Stimulated activated CD8-positive, alpha-beta memory T cell treated with anti-CD3 and anti-CD28 coated beads, Interleukin-4, amount 100 ng/mL, for 48 hours (primary cell): Measurements from ENCODE around the gene AK2.
A peak's percentile ranks its signal among the peaks of the same experiment; 100 is the strongest.
"Not testable (repeated sequence)": the region's sequence is repeated elsewhere in the genome, so short reads cannot be mapped to it uniquely, and the experiment has no call there.

ENCODE experiments used
- DNase-seq: peaks from one replicate; pipeline ENCODE4 v3.0.0-alpha.2; 2020

AK2 gene

DNA sequence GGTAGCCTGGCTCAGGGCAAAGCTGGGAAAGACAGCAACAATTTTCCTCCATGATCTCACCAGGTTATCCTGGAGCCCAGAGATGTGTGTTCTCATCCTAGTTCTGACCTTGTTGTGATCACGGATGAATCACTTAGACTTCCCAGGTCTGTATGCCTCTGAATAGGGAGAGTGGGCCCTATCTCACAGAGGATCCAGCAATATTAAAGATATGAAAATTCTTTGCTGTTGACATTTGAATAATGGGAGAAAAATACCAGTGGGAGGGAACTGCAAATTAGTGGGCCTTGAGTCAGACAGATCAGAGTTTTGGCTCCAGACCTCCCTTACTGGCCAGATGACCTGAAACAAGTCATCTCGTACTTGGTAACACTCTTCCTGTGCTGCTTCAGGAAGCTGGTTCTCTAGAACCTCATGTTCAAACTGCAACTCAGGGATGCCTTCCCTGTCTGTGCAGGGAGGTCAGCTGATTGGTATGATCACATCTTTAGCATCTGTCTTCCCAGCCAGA, 39.2 kb downstream of the AK2 start:
- no peak for DNase-seq

DNA sequence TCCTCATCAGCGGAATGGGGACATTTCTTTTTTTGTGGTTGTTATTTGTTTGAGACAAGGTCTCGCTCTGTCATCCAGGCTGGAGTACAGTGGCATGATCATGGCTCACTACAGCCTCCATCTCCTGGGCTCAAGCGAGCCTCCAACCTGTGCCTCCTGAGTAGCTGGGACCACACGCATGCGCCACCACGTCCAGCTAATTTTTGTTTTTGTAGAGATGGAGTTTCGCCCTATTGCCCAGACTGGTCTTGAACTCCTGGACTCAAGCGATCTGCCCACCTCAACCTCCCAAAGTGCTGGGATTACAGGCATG, 43.4 kb downstream of the AK2 start:
- DNase-seq, result not testable (repeated sequence)

GRCh38 chr1:32992489-32993323, 44.0 kb downstream of the AK2 start:
- DNase-seq, result peak; percentile 83

GRCh38 chr1:32991819-32992488, 44.7 kb downstream of the AK2 start:
- DNase-seq, result no peak

DNA sequence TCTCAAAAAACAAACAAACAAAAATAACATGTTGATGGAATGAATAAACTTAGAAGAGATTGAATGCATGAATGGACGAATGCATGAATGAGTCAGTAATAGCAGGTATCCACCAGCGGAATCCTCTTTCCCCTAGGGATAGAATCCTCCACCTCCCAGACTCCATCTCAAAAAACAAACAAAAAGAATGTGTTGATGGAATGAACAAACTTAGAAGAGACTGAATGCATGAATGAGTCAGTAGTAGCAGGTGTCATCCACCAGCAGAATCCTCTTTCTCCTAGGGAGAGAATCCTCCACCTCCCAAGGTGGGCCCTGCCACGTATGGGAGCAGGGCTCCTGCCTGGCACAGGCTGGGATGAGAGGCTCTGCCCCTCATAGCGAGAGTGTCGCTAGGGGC, 45.3 kb downstream of the AK2 start:
- DNase-seq, result no peak

DNA sequence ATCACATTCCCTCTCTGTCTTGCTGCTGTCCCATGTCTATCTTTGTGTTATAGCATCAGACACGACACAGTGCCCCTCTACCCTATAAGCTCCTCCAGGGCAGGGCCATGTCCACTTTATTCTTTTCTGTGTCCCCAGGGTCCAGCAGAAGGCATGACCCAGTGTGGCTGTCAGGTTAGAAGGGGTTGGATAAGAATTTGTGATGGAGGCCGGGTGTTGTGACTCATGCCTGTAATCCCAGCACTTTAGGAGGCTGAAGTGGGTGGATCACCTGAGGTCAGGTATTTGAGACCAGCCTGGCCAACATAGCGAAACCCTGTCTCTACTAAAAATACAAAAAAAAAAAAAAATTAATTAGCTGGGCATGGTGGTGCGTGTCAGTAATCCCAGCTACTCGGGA, 45.8 kb downstream of the AK2 start:
- no peak for DNase-seq

DNA sequence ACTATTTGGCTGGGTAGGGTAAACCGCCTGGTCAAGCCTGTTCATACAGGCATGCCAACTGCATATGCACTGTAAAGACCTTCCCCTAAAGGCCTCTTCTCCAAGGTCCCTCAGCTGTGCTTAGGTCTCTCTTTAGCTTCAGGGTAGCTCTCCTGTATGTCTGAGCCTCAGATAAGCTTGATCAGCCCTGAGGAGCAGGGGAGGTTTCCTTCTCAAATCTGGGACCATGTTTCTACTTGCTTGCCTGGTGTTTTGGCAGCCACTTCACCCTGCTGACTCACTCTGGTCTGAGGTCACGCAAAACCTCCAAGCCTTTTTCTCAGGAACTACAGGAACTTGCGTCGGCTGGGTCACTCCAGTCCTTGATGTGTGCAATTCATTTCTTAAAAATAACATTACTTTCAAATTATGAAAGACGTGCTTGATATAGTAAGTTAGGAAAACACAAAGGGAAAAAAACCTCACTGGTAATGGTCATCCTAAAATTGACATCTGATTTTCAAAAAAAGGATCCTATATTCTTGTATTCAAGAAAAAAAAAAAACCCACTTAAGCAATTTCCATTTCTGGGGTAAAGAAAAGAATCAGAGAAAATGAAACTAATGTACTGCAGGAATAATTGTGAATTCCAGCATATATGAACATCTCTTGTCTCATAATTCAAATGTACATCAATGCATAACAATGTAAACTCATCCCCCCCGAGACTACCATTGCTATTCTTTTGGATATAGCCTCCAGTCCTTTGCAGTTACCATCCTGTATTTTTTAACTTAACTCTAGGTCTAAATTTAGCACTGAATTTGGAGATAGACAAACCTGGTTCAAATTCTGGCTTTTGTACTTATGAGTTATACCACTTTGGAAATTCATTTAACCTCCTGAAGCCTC, 47.3 kb downstream of the AK2 start:
- DNase-seq, result peak; percentile 77

- no peak for DNase-seq
These were observed 48.0 kb downstream of the AK2 start for GRCh38 chr1:32988665-32989064.

- DNase-seq, result no peak
These were observed 51.5 kb downstream of the AK2 start for GRCh38 chr1:32985226-32985625.

DNA sequence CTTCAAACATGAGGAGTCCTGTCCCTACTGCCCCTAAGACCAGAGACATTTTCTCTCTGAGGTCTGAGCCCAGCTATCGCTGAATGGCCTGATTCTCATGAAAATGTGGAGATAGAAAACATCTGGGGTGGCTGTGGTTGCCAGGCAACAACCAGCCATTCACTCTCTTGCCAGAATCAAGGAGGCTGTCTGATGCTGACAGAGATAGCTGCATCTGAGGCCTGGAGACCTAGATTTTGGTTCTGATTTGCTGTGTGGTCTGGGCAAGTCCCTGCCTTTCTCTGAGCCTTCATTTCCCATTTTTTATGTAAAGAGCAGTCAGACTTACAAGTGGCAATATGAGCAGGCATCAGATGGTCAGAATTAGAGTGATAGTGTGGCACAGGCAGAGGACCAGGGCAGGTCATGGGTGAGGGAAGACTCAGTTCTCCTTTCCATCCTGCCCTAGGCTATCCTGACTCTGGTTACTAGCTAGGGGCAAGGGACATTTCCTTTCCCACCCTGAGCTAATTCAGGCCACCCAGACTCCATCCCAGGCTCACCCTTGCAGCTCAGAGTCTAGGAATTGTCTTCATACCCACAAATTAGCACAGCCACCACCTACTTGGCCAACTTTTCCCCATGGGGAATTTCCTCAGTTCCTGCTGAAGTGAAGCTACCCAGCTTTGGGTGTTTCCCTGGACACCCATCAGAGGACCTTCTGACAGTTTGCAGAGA, 52.1 kb downstream of the AK2 start:
- peak; percentile 55 for DNase-seq

GRCh38 chr1:32984090-32984454, 52.6 kb downstream of the AK2 start:
- DNase-seq, result no peak

DNA sequence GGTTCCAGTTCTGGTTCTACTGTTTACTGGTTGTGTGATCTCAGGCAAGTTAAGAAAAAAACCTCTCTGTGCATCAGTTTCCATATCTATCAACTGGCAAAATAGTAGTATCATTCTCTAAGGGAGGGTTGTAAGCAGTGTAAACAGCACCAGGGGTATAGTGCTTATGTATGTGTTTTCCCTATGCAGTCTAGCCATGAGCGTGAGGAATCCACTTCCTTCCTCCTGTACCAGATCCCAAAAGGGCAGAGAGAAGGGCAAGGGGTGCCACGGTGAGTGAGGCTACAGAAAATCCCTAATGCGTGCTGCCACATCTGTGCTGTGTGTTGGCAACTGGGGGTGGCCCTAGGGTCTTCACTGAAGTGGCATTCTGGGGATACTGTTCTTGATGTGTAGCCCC, 53.7 kb downstream of the AK2 start:
- DNase-seq, result no peak

GRCh38 chr1:32981003-32981901, 55.4 kb downstream of the AK2 start:
- DNase-seq, result peak; percentile 77

DNA sequence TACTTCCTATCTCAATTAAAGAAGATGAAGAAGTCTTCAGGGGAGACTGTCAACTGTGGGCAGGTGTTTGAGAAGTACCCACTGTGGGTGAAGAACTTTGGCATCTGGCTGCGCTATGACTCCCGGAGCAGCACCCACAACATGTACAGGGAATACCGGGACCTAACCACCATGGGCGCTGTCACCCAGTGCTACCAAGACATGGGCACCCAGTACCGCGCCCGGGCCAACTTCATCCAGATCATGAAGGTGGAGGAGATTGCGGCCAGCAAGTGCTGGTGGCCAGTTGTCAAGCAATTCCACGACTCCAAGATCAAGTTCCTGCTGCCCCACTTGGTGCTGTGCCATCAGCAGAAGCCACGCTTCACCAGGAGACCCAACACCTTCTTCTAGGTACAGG, 56.6 kb downstream of the AK2 start:
- DNase-seq, result no peak

- DNase-seq, result no peak
These were observed 57.8 kb downstream of the AK2 start for GRCh38 chr1:32978854-32979253.

DNA sequence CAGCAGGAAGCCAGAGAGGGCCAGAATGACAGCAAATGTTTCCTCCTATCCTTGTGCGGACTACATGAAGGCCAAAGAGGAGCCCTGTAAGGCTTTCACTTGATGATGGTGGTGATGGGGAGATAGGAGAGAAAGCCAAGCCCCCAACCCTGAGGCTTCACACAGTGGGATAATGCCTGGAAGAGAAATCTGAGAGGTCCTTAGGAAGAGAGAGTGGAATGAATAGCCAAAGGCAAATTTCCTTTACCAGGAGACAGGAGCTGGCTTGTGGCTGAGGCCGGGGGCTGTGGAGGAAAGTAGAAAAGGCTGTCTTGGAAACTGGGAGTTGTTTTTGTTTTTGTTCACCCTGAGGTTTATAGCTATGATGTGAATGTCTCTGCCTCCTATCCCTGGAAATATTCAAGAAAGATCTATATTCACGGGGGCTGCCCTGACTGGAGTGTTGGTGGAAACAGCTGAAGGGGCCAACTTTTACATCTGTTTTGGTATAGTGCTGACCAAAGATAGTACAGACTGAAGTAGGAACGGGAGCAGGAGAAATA, 59.1 kb downstream of the AK2 start:
- no peak for DNase-seq

DNA sequence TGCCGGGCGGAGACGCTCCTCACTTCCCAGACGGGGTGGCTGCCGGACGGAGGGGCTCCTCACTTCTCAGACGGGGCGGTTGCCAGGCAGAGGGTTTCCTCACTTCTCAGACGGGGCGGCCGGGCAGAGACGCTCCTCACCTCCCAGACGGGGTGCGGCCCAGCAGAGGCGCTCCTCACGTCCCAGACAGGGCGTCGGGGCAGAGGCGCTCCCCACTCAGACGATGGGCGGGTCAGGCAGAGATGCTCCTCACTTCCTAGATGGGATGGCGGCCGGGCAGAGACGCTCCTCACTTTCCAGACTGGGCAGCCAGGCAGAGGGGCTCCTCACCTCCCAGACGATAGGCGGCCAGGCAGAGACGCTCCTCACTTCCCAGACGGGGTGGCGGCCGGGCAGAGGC, 61.6 kb downstream of the AK2 start:
- DNase-seq, result not testable (repeated sequence)

- DNase-seq, result not testable (repeated sequence)
These were observed 63.2 kb downstream of the AK2 start for GRCh38 chr1:32973458-32973857.

GRCh38 chr1:32972814-32973428, 63.8 kb downstream of the AK2 start:
- DNase-seq, result peak; percentile 26

GRCh38 chr1:32971576-32971975, 65.1 kb downstream of the AK2 start:
- peak; percentile 21 for DNase-seq

DNA sequence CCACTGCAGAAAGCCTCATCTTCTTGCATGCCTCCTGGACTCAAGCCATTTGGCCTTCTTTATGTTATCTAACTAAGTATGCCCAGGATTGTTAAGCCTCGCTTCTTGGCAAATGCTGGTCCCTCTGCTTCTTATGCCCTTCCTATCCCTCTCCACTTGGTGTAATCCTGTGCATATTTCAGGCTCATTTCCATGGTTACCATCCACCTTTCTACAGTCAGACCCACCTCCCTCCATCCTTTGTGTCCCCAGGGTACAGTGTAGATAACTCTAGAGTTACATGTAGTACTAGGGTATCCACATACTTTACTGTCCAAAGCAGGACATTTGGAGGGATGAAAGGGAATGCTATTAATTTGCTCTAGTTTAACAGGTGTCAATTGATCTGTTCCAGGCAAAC, 65.5 kb downstream of the AK2 start:
- DNase-seq, result no peak
